ENCODE measurements around the gene DUSP15. TPM values are rescaled to one million over a fixed set of nuclear protein-coding genes. Genes with fewer than 3 reads are reported as not detected.

The DUSP15 gene
- polyA plus RNA-seq, 1 donor from 2014 or later: 62.7 TPM

DNA sequence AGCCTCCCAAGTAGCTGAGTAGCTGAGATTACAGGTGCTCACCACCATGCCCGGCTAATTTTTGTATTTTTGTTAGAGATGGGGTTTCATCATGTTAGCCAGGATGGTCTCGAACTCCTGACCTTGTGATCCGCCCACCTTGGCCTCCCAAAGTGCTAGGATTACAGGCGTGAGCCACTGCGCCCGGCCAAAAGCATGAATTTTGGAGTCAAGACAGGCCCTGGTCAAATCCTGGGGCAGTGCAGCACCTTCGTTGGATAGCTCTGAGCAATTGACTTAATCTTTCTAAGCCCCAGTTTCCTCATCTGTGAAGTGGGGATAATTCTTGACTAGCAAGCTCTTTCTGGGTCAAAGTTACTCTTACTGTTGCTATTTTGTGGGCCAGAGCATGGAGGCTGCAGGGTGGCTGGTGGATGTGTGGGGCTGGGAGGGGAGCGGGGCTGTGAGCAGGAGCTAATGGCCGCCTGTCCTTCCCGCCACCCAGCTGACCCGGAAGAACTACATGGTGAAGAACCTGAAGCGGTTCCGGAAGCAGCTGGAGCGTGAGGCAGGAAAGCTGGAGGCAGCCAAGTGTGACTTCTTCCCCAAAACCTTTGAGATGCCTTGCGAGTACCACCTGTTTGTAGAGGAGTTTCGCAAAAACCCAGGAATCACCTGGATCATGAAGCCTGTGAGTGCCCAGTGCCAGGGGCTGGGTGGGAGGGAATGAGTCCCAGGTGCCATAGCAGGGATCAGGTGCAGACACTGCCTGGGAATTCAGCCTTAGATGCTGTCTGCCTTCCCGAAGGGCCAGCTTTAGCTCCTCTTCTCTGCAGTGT is 39.1 kb upstream of the DUSP15 start:
- TF ChIP-seq SMC3 (conservative IDR thresholded peaks at IDR 0.05; ENCODE audit: poor library complexity): no peak
- no peak for TF ChIP-seq MXI1 (conservative IDR thresholded peaks at IDR 0.05; ENCODE audit: poor library complexity, severe bottlenecking)
- TF ChIP-seq EP300 (conservative IDR thresholded peaks at IDR 0.05; ENCODE audit: poor library complexity, severe bottlenecking): no peak
- TF ChIP-seq, protein P1, sequence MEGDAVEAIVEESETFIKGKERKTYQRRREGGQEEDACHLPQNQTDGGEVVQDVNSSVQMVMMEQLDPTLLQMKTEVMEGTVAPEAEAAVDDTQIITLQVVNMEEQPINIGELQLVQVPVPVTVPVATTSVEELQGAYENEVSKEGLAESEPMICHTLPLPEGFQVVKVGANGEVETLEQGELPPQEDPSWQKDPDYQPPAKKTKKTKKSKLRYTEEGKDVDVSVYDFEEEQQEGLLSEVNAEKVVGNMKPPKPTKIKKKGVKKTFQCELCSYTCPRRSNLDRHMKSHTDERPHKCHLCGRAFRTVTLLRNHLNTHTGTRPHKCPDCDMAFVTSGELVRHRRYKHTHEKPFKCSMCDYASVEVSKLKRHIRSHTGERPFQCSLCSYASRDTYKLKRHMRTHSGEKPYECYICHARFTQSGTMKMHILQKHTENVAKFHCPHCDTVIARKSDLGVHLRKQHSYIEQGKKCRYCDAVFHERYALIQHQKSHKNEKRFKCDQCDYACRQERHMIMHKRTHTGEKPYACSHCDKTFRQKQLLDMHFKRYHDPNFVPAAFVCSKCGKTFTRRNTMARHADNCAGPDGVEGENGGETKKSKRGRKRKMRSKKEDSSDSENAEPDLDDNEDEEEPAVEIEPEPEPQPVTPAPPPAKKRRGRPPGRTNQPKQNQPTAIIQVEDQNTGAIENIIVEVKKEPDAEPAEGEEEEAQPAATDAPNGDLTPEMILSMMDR (IDR thresholded peaks at IDR 0.05; ENCODE audit: poor library complexity, severe bottlenecking): no peak
- no peak for TF ChIP-seq TAF1 (IDR thresholded peaks at IDR 0.05; ENCODE audit: low read depth)
- TF ChIP-seq RAD21 (conservative IDR thresholded peaks at IDR 0.05): no peak
- H3K36me3 ChIP-seq (ENCODE audit: insufficient read depth, low read length): no peaks in the 10 kb centered on the region

DNA sequence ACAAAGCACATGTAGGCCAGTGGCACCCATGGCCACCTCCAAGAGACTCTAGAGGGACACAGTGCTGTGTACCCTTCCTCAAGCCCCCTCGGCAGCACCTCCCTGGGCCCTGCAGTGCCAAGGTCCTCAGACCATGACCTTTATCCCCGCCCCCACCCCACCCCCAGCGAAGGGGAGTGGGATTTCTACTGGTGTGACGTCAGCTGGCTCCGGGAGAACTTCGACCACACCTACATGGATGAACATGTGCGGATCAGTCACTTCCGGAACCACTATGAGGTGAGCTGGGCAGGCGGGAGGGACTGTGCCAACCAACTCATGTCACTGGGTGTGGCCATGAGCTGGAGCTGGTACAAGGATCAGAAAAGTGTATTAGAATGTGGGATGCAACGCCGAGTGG is 38.1 kb upstream of the DUSP15 start:
- Histone ChIP-seq H3K4me2 (ENCODE audit: low read length) (no peak overlapping the region), H2AFZ (ENCODE audit: low read depth, low read length) (no peak overlapping the region), H3K9me2 (ENCODE audit: insufficient read depth, low read length) (no peaks in the 10 kb centered on the region), H3K4me3 (ENCODE audit: low read length) (no peak overlapping the region), H3K9ac (ENCODE audit: low read length) (no peak overlapping the region), H3K27me3 (ENCODE audit: insufficient read depth, low read depth, low read length) (no peaks in the 10 kb centered on the region), H3K9me3 (ENCODE audit: low read length) (no peaks in the 10 kb centered on the region), H3K79me2 (replicated peaks; ENCODE audit: insufficient read depth, low read length) (no peaks in the 10 kb centered on the region), H3K36me3 (ENCODE audit: insufficient read depth, low read length) (no peaks in the 10 kb centered on the region), H3K27ac (ENCODE audit: low read length) (no peak overlapping the region), H3F3A (ENCODE audit: insufficient read depth, low read length, poor library complexity, severe bottlenecking) (no peaks in the 10 kb centered on the region), H4K20me1 (ENCODE audit: insufficient read depth) (no peaks in the 10 kb centered on the region)
- TF ChIP-seq, protein P1 (IDR thresholded peaks at IDR 0.05; ENCODE audit: poor library complexity, severe bottlenecking): no peak
- TF ChIP-seq, protein P2, sequence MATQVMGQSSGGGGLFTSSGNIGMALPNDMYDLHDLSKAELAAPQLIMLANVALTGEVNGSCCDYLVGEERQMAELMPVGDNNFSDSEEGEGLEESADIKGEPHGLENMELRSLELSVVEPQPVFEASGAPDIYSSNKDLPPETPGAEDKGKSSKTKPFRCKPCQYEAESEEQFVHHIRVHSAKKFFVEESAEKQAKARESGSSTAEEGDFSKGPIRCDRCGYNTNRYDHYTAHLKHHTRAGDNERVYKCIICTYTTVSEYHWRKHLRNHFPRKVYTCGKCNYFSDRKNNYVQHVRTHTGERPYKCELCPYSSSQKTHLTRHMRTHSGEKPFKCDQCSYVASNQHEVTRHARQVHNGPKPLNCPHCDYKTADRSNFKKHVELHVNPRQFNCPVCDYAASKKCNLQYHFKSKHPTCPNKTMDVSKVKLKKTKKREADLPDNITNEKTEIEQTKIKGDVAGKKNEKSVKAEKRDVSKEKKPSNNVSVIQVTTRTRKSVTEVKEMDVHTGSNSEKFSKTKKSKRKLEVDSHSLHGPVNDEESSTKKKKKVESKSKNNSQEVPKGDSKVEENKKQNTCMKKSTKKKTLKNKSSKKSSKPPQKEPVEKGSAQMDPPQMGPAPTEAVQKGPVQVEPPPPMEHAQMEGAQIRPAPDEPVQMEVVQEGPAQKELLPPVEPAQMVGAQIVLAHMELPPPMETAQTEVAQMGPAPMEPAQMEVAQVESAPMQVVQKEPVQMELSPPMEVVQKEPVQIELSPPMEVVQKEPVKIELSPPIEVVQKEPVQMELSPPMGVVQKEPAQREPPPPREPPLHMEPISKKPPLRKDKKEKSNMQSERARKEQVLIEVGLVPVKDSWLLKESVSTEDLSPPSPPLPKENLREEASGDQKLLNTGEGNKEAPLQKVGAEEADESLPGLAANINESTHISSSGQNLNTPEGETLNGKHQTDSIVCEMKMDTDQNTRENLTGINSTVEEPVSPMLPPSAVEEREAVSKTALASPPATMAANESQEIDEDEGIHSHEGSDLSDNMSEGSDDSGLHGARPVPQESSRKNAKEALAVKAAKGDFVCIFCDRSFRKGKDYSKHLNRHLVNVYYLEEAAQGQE (IDR thresholded peaks at IDR 0.05; ENCODE audit: borderline replicate concordance): no peak
- TF ChIP-seq RAD21 (conservative IDR thresholded peaks at IDR 0.05) (no peak), EZH2 (IDR thresholded peaks at IDR 0.05; ENCODE audit: borderline replicate concordance, insufficient read depth, low read length, poor library complexity, severe bottlenecking) (no peak), POLR2AphosphoS5 (IDR thresholded peaks at IDR 0.05) (no peak), EP300 (conservative IDR thresholded peaks at IDR 0.05; ENCODE audit: poor library complexity, severe bottlenecking) (no peak), TAF1 (IDR thresholded peaks at IDR 0.05; ENCODE audit: low read depth) (no peak), SMC3 (conservative IDR thresholded peaks at IDR 0.05; ENCODE audit: poor library complexity) (no peak), MXI1 (conservative IDR thresholded peaks at IDR 0.05; ENCODE audit: poor library complexity, severe bottlenecking) (no peak)

More for the DNA sequence above, 39.1 kb upstream of the DUSP15 start:
- Histone ChIP-seq H3K4me2 (ENCODE audit: low read length) (no peak overlapping the region), H3K9me2 (ENCODE audit: insufficient read depth, low read length) (no peaks in the 10 kb centered on the region), H4K20me1 (ENCODE audit: insufficient read depth) (no peaks in the 10 kb centered on the region), H2AFZ (ENCODE audit: low read depth, low read length) (no peak overlapping the region), H3F3A (ENCODE audit: insufficient read depth, low read length, poor library complexity, severe bottlenecking) (no peaks in the 10 kb centered on the region), H3K4me3 (ENCODE audit: low read length) (no peak overlapping the region), H3K27ac (ENCODE audit: low read length) (no peak overlapping the region), H3K9me3 (ENCODE audit: low read length) (no peaks in the 10 kb centered on the region), H3K27me3 (ENCODE audit: insufficient read depth, low read depth, low read length) (no peaks in the 10 kb centered on the region), H3K79me2 (replicated peaks; ENCODE audit: insufficient read depth, low read length) (no peaks in the 10 kb centered on the region), H3K9ac (ENCODE audit: low read length) (no peak overlapping the region)
